OCI-LY7 (cell line): ENCODE data around the gene PPCDC. TPM values are rescaled to one million over a fixed set of nuclear protein-coding genes. Genes with fewer than 3 reads are reported as not detected.

Experiments
- BruUV-seq: library from RNA; stranded (reverse); fragments of 400-500 nt; replicated peaks from 2 replicates; lab custom pipeline; 2021; lab: Mats Ljungman, UMichigan
- CTCF ChIA-PET: fragments of 300-600 bp; sonication (Branson Sonifier 250); formaldehyde crosslinking; loops from one replicate; lab custom pipeline; 2022; ENCODE audit warnings: antibody characterized with exemption; ENCODE audit not compliant: unreplicated experiment; lab: Charles Lee
- POLR2A ChIA-PET: fragments of 300-600 bp; sonication (Branson Sonifier 250); formaldehyde crosslinking; loops from one replicate; lab custom pipeline; 2022; ENCODE audit warnings: antibody characterized with exemption; lab: Charles Lee
- DNase-seq: peaks from one replicate; pipeline ENCODE4 v3.0.0-alpha.2; 2015; ENCODE audit warnings: low spot score
- H2AFZ ChIP-seq: fragments of 200-600 bp; sonication (generic), shearing (Covaris generic); 2 replicates; pipeline ENCODE4 v1.6.1; 2014; ENCODE audit warnings: mild to moderate bottlenecking, antibody characterized with exemption, low read length, moderate library complexity
- H3K27ac ChIP-seq: fragments of 200-600 bp; sonication (generic); 2 replicates; pipeline ENCODE4 v1.5.1; 2014; ENCODE audit warnings: mixed run types, low read depth, mild to moderate bottlenecking, moderate library complexity, low read length, inconsistent platforms; ENCODE audit not compliant: poor library complexity, severe bottlenecking
- H3K36me3 ChIP-seq: fragments of 200-600 bp; sonication (generic); 2 replicates; pipeline ENCODE4 v1.6.1; 2014; ENCODE audit warnings: mild to moderate bottlenecking, antibody characterized with exemption, low read length, moderate library complexity, mixed read lengths; ENCODE audit not compliant: insufficient read depth
- H3K4me1 ChIP-seq: fragments of 200-600 bp; sonication (generic); 2 replicates; pipeline ENCODE4 v1.5.1; 2014; ENCODE audit warnings: mild to moderate bottlenecking, low read length; ENCODE audit not compliant: insufficient read depth, poor library complexity, severe bottlenecking
- H3K4me2 ChIP-seq: fragments of 200-600 bp; sonication (generic); 2 replicates; pipeline ENCODE4 v1.6.1; 2014; ENCODE audit warnings: mild to moderate bottlenecking, low read length
- H3K4me3 ChIP-seq: fragments of 200-600 bp; sonication (generic); 2 replicates; pipeline ENCODE4 v1.5.1; 2014; ENCODE audit warnings: mild to moderate bottlenecking, low read depth, low read length; ENCODE audit not compliant: poor library complexity, severe bottlenecking
- H3K79me2 ChIP-seq: fragments of 200-600 bp; sonication (generic); 2 replicates; pipeline ENCODE4 v1.6.1; 2016; ENCODE audit warnings: low read depth, mild to moderate bottlenecking, low read length, moderate library complexity, mixed read lengths; ENCODE audit not compliant: insufficient read depth
- H3K9me2 ChIP-seq: fragments of 200-600 bp; sonication (generic); 2 replicates; pipeline ENCODE4 v1.6.1; 2016; ENCODE audit warnings: mild to moderate bottlenecking, low read length, mixed read lengths; ENCODE audit not compliant: insufficient read depth
- H3K9me3 ChIP-seq: fragments of 200-600 bp; sonication (generic); 2 replicates; pipeline ENCODE4 v1.6.1; 2014; ENCODE audit warnings: mild to moderate bottlenecking, mixed run types, low read length, mixed read lengths
- H4K20me1 ChIP-seq: fragments of 200-600 bp; sonication (generic); 2 replicates; pipeline ENCODE4 v1.6.1; 2014; ENCODE audit warnings: mild to moderate bottlenecking, antibody characterized with exemption, low read length, moderate library complexity, mixed read lengths; ENCODE audit not compliant: insufficient read depth
- EZH2phosphoT487 ChIP-seq: fragments of 200-600 bp; sonication (generic); IDR thresholded peaks from 2 replicates; pipeline ENCODE4 v1.6.1; 2018; ENCODE audit warnings: low read depth, borderline replicate concordance, mild to moderate bottlenecking, mixed run types, antibody characterized with exemption, low read length, moderate library complexity, mixed read lengths
- intact Hi-C: fragments of 100-400 bp; cut with micrococcal nuclease; formaldehyde crosslinking; loops from one replicate; pipeline ENCODE4 v1.10.0; 2022; ENCODE audit not compliant: unreplicated experiment
- total RNA-seq, 2 experiments: library from RNA; depleted of rRNA in 1 of 2; stranded (reverse); fragments of >200 nt in 1 of 2; shearing (Covaris generic) in 1 of 2; gene quantifications; 2 replicates each; pipeline ENCODE4 v1.2.3, GENCODE V29; 2014 to 2022
- TF ChIP-seq, protein P1 (sequence below): fragments of 200-600 bp; sonication (generic); conservative IDR thresholded peaks from 2 replicates; pipeline ENCODE4 v1.5.1; 2014; ENCODE audit warnings: mild to moderate bottlenecking, antibody characterized with exemption, low read length, moderate library complexity, mixed read lengths

The PPCDC gene
- total RNA-seq, 2 experiments from 2014 or later, result 44.3 to 48.3 TPM

- CTCF ChIA-PET, result interaction anchor here (0.7 kb wide), 1 partner anchor 11 kb away, joined by 4 read pairs; no protein-coding TSS in a partner anchor
- no TSS peak for BruUV-seq
- Histone ChIP-seq H3K9me2 (no peaks in the 10 kb centered on the region), H3K4me3 (peak overlapping the region; percentile 79), H2AFZ (peak overlapping the region; percentile 14; the same call in 1 of the 2 replicates), H3K9me3 (no peaks in the 10 kb centered on the region), H3K27ac (no peak overlapping the region), H3K36me3 (no peaks in the 10 kb centered on the region), H4K20me1 (no peaks in the 10 kb centered on the region), H3K4me2 (peak overlapping the region; percentile 91), H3K79me2 (no peaks in the 10 kb centered on the region; the same call in 1 of the 2 replicates), H3K4me1 (peaks cover 24% of the 10 kb centered on the region)
- DNase-seq, result no peak
- POLR2A ChIA-PET, result interaction anchor here (0.5 to 1.7 kb wide), 2 partner anchors 11 to 1585 kb away, joined by 9 to 10 read pairs; no protein-coding TSS in a partner anchor
- intact Hi-C loops, result no loop called here
- no peak for TF ChIP-seq EZH2phosphoT487
- TF ChIP-seq, protein P1, sequence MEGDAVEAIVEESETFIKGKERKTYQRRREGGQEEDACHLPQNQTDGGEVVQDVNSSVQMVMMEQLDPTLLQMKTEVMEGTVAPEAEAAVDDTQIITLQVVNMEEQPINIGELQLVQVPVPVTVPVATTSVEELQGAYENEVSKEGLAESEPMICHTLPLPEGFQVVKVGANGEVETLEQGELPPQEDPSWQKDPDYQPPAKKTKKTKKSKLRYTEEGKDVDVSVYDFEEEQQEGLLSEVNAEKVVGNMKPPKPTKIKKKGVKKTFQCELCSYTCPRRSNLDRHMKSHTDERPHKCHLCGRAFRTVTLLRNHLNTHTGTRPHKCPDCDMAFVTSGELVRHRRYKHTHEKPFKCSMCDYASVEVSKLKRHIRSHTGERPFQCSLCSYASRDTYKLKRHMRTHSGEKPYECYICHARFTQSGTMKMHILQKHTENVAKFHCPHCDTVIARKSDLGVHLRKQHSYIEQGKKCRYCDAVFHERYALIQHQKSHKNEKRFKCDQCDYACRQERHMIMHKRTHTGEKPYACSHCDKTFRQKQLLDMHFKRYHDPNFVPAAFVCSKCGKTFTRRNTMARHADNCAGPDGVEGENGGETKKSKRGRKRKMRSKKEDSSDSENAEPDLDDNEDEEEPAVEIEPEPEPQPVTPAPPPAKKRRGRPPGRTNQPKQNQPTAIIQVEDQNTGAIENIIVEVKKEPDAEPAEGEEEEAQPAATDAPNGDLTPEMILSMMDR, result no peak
These were observed 27.3 kb upstream of the PPCDC start for GRCh38 chr15:74995779-74996765.

GRCh38 chr15:74997141-74997540, 26.2 kb upstream of the PPCDC start:
- ChIA-PET CTCF (no interaction called here), POLR2A (no interaction called here)
- Histone ChIP-seq H3K9me2 (no peaks in the 10 kb centered on the region), H2AFZ (no peak overlapping the region), H3K27ac (no peak overlapping the region), H3K4me3 (no peak overlapping the region), H4K20me1 (no peaks in the 10 kb centered on the region), H3K36me3 (no peaks in the 10 kb centered on the region), H3K79me2 (no peaks in the 10 kb centered on the region; the same call in 1 of the 2 replicates), H3K9me3 (no peaks in the 10 kb centered on the region), H3K4me2 (peak overlapping the region; percentile 91), H3K4me1 (peaks cover 26% of the 10 kb centered on the region)
- TF ChIP-seq, protein P1, result no peak
- no peak for TF ChIP-seq EZH2phosphoT487
- intact Hi-C loops, result no loop called here
- no TSS peak for BruUV-seq
- DNase-seq, result no peak
